ENCODE data around the gene TRNT1. TPM values are rescaled to one million over a fixed set of nuclear protein-coding genes. Genes with fewer than 3 reads are reported as not detected.

Gene TRNT1
- total and polyA plus RNA-seq, 2 of the 8 experiments (the other 6 are each of a cell fraction or from before 2014, with no cell fraction given), result 7.2 to 33.1 TPM

DNA sequence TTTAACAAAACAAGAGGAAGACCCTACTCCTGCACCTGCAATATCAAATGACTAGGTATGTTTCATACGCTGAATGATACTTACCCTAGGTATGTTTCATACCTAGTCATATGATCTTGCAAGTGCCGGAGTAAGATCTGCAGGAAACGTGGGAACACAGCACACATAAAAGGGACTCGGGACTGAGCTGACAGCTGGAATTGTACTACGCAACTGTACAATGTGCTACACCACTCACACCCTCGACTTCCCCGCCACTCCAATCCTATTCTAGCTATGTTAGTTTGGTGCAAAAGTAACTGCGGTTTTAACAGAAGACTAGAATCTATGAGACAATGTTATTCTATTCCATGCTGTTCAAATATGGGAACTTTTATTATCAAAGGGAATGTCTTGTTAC is 30.7 kb downstream of the TRNT1 start:
- Histone ChIP-seq H3K79me2 (ENCODE audit: control insufficient read depth in 1 of 2, insufficient read depth in 2 of 2, low read length in 2 of 2) (no peaks in the 10 kb centered on the region), H2AFZ (ENCODE audit: low read length) (no peak overlapping the region), H3K27ac (ENCODE audit: low read depth, low read length) (no peak overlapping the region), H3K27me3 (replicated peaks in 1 of 4; ENCODE audit: control insufficient read depth in 3 of 4, extremely low read depth in 1 of 4, insufficient read depth in 3 of 4, low read length in 3 of 4) (no peaks in the 10 kb centered on the region), H3K9me3 (ENCODE audit: insufficient read depth in 2 of 2, low read depth in 1 of 2, low read length in 1 of 2) (no peaks in the 10 kb centered on the region), H3K4ac (replicated peaks; ENCODE audit: insufficient read length, low read depth, low read length) (no peak overlapping the region), H3K9ac (replicated peaks in 1 of 4; ENCODE audit: extremely low read depth in 1 of 4, low read depth in 3 of 4, low read length in 3 of 4) (no peak overlapping the region), H3K4me1 (replicated peaks in 1 of 4; ENCODE audit: control insufficient read depth in 3 of 4, insufficient read depth in 4 of 4, low read length in 3 of 4) (no peaks in the 10 kb centered on the region), H4K20me1 (replicated peaks in 1 of 2; ENCODE audit: control insufficient read depth in 1 of 2, insufficient read depth in 2 of 2, low read length in 2 of 2) (peaks cover 0 to 2% of the 10 kb centered on the region in 2 experiments), H2BK20ac (ENCODE audit: low read length) (no peak overlapping the region), H3K4me3 (ENCODE audit: extremely low read depth in 1 of 4, insufficient read depth in 2 of 4, low read depth in 3 of 4, low read length in 4 of 4) (no peak overlapping the region), H4K5ac (ENCODE audit: insufficient read length, low read depth, low read length) (no peak overlapping the region), H2BK120ac (replicated peaks; ENCODE audit: low read depth, low read length) (no peak overlapping the region), H2BK5ac (ENCODE audit: low read depth, low read length) (no peak overlapping the region), H4K91ac (replicated peaks; ENCODE audit: insufficient read length, low read length) (no peak overlapping the region), H3K14ac (ENCODE audit: insufficient read length) (no peak overlapping the region), H3K4me2 (ENCODE audit: insufficient read depth in 1 of 2, low read depth in 2 of 2, low read length in 2 of 2) (no peak overlapping the region), H2BK12ac (ENCODE audit: low read depth, low read length) (no peak overlapping the region), H3K23ac (ENCODE audit: insufficient read length) (no peak overlapping the region), H3K79me1 (ENCODE audit: low read depth, low read length) (no peaks in the 10 kb centered on the region), H3K36me3 (ENCODE audit: control insufficient read depth in 2 of 4, insufficient read depth in 4 of 4, low read length in 3 of 4) (peaks cover 0 to 46% (median 6%) of the 10 kb centered on the region in 4 experiments; a peak in 5 of 8 replicates), H2AK5ac (ENCODE audit: low read depth, low read length) (no peak overlapping the region), H3K23me2 (ENCODE audit: low read depth, low read length) (no peaks in the 10 kb centered on the region), H3K18ac (ENCODE audit: extremely low read depth, low read length) (no peak overlapping the region), H4K8ac (ENCODE audit: extremely low read depth, insufficient read depth, low read length) (0 out of 2 replicates have a peak overlapping the region, but pooled peaks have one; percentile 51), H2BK15ac (ENCODE audit: low read length) (no peak overlapping the region), H3K56ac (replicated peaks; ENCODE audit: insufficient read length, low read depth, low read length) (no peak overlapping the region)
- TF ChIP-seq RXRA (IDR thresholded peaks at IDR 0.05; ENCODE audit: insufficient read depth, low read depth, low read length) (no peak), YY1 (IDR thresholded peaks at IDR 0.05; ENCODE audit: low read depth, low read length) (no peak)
- POLR2A ChIA-PET (ENCODE audit: partially characterized antibody), result interaction anchor here (0.8 to 1.1 kb wide), 2 partner anchors 17 to 30 kb away, joined by 3 read pairs; no protein-coding TSS in a partner anchor
- no peak for DNase-seq (ENCODE audit: low read depth in 1 of 2, low spot score in 2 of 2)
- FAIRE-seq, result no peak
- CTCF ChIA-PET (ENCODE audit: partially characterized antibody), result interaction anchor here (1.0 to 1.2 kb wide), 2 partner anchors 15 to 144 kb away, joined by 3 to 4 read pairs; no protein-coding TSS in a partner anchor
- WGBS, 2 experiments (ENCODE audit: extremely low coverage in 1 of 2, insufficient coverage in 1 of 2, insufficient read length in 1 of 2, insufficient replicate concordance in 2 of 2, low coverage in 1 of 2, low lambda C conversion rate in 2 of 2, missing lambda C conversion rate in 1 of 2), result 92% methylated on average over 8 of the region's 8 CpGs; no CpG with 5 or more reads in 1 of the 2 experiments
